ENCODE data around the gene AK1. TPM values are rescaled to one million over a fixed set of nuclear protein-coding genes. Genes with fewer than 3 reads are reported as not detected.
A peak's percentile ranks its signal among the peaks of the same experiment; 100 is the strongest.

Gene AK1
- total and polyA plus RNA-seq, 9 of the 15 experiments (the other 6 are each of a cell fraction or from before 2014, with no cell fraction given) = 10.1 to 71.8 (median 39.0) TPM

- TF ChIP-seq BCLAF1 (IDR thresholded peaks at IDR 0.05; ENCODE audit: borderline replicate concordance in 1 of 2, control insufficient read depth in 1 of 2, low read depth in 2 of 2, low read length in 1 of 2) (no peak), MYBL2 (IDR thresholded peaks at IDR 0.05; ENCODE audit: low read depth) (no peak), MYBL2 (CRISPR knock-in tag; IDR thresholded peaks at IDR 0.05; ENCODE audit: borderline replicate concordance) (no peak), TGIF2 (CRISPR knock-in tag; IDR thresholded peaks at IDR 0.05) (no peak), NFXL1 (CRISPR knock-in tag; IDR thresholded peaks at IDR 0.05) (no peak), USF1 (CRISPR knock-in tag; IDR thresholded peaks at IDR 0.05) (peak; percentile 83), SMARCC2 (IDR thresholded peaks at IDR 0.05; ENCODE audit: low read depth) (peak; percentile 56; the same call in 1 of the 2 replicates), ZNF280B (CRISPR knock-in tag; IDR thresholded peaks at IDR 0.05) (no peak), RBM17 (IDR thresholded peaks at IDR 0.05; ENCODE audit: borderline replicate concordance, low read depth, low read length) (no peak), TCF7 (IDR thresholded peaks at IDR 0.05; ENCODE audit: borderline replicate concordance) (no peak; the same call in 1 of the 2 replicates), ZNF561 (CRISPR knock-in tag; conservative IDR thresholded peaks at IDR 0.05) (no peak), ZHX1 (conservative IDR thresholded peaks at IDR 0.05; ENCODE audit: low read length) (no peak), SMAD2 (IDR thresholded peaks at IDR 0.05; ENCODE audit: low read depth, low read length) (no peak)
- TF ChIP-seq, protein P1, sequence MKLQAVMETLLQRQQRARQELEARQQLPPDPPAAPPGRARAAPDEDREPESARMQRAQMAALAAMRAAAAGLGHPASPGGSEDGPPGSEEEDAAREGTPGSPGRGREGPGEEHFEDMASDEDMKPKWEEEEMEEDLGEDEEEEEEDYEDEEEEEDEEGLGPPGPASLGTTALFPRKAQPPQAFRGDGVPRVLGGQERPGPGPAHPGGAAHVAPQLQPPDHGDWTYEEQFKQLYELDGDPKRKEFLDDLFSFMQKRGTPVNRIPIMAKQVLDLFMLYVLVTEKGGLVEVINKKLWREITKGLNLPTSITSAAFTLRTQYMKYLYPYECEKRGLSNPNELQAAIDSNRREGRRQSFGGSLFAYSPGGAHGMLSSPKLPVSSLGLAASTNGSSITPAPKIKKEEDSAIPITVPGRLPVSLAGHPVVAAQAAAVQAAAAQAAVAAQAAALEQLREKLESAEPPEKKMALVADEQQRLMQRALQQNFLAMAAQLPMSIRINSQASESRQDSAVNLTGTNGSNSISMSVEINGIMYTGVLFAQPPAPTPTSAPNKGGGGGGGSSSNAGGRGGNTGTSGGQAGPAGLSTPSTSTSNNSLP (IDR thresholded peaks at IDR 0.05; ENCODE audit: borderline replicate concordance, low read depth, low read length) = no peak
- TF ChIP-seq, protein P2, sequence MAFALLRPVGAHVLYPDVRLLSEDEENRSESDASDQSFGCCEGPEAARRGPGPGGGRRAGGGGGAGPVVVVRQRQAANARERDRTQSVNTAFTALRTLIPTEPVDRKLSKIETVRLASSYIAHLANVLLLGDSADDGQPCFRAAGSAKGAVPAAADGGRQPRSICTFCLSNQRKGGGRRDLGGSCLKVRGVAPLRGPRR (CRISPR knock-in tag; IDR thresholded peaks at IDR 0.05) = peak; percentile 73; the same call in 1 of the 2 replicates
Measured at GRCh38 chr9:127862075-127863011, 15.1 kb downstream of the AK1 start (continued).
